ENCODE results near the gene TULP4. TPM values are rescaled to one million over a fixed set of nuclear protein-coding genes. Genes with fewer than 3 reads are reported as not detected.

Gene TULP4
- total and polyA plus RNA-seq, 2 of the 8 experiments (the other 6 are each of a cell fraction or from before 2014, with no cell fraction given), result 7.7 to 51.6 TPM

DNA sequence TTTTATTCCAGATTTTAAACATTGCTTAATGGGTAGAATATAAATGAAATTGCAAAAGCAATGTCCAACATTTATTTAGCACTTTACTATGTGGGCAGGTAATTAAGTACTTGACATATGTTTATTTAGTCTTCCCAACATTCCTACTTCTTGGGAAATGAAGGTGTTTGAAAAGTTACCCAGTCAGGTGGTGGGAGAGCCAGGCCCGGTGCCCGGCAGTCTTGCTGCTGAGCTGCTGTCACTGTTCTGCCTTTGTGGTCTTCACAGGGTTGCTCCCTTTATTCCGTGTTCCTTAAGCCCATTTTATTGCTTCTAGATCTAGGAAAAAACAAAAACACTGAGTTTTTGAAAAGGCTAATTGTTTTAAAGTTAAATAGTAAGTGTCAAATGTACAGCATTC, 42.6 kb upstream of the TULP4 start:
- Histone ChIP-seq H3K27ac (ENCODE audit: low read depth, low read length) (no peak overlapping the region), H3K9ac (replicated peaks in 1 of 4; ENCODE audit: extremely low read depth in 1 of 4, low read depth in 3 of 4, low read length in 3 of 4) (no peak overlapping the region), H2BK20ac (ENCODE audit: low read length) (no peak overlapping the region), H2BK12ac (ENCODE audit: low read depth, low read length) (no peak overlapping the region), H4K5ac (ENCODE audit: insufficient read length, low read depth, low read length) (no peak overlapping the region), H3K9me3 (ENCODE audit: insufficient read depth in 2 of 2, low read depth in 1 of 2, low read length in 1 of 2) (no peaks in the 10 kb centered on the region), H3K79me2 (ENCODE audit: control insufficient read depth in 1 of 2, insufficient read depth in 2 of 2, low read length in 2 of 2) (peaks cover 0 to 20% of the 10 kb centered on the region in 2 experiments; a peak in 2 of 4 replicates), H3K79me1 (ENCODE audit: low read depth, low read length) (no peaks in the 10 kb centered on the region), H4K91ac (replicated peaks; ENCODE audit: insufficient read length, low read length) (no peak overlapping the region), H4K20me1 (replicated peaks in 1 of 2; ENCODE audit: control insufficient read depth in 1 of 2, insufficient read depth in 2 of 2, low read length in 2 of 2) (no peaks in the 10 kb centered on the region), H3K23me2 (ENCODE audit: low read depth, low read length) (no peaks in the 10 kb centered on the region), H3K4me3 (ENCODE audit: extremely low read depth in 1 of 4, insufficient read depth in 2 of 4, low read depth in 3 of 4, low read length in 4 of 4) (no peak overlapping the region), H3K18ac (ENCODE audit: extremely low read depth, low read length) (no peak overlapping the region), H4K8ac (ENCODE audit: extremely low read depth, insufficient read depth, low read length) (no peak overlapping the region), H3K36me3 (ENCODE audit: control insufficient read depth in 2 of 4, insufficient read depth in 4 of 4, low read length in 3 of 4) (peaks cover 0 to 5% (median 0%) of the 10 kb centered on the region in 4 experiments; a peak in 1 of 8 replicates), H3K4me1 (replicated peaks in 1 of 4; ENCODE audit: control insufficient read depth in 3 of 4, insufficient read depth in 4 of 4, low read length in 3 of 4) (peaks cover 0 to 6% (median 2%) of the 10 kb centered on the region in 4 experiments; a peak in 2 of 7 replicates), H3K4me2 (ENCODE audit: insufficient read depth in 1 of 2, low read depth in 2 of 2, low read length in 2 of 2) (no peak overlapping the region), H2BK120ac (replicated peaks; ENCODE audit: low read depth, low read length) (no peak overlapping the region), H2AK5ac (ENCODE audit: low read depth, low read length) (no peak overlapping the region), H3K27me3 (replicated peaks in 1 of 4; ENCODE audit: control insufficient read depth in 3 of 4, extremely low read depth in 1 of 4, insufficient read depth in 3 of 4, low read length in 3 of 4) (no peaks in the 10 kb centered on the region), H3K23ac (ENCODE audit: insufficient read length) (no peak overlapping the region), H3K56ac (replicated peaks; ENCODE audit: insufficient read length, low read depth, low read length) (no peak overlapping the region), H2BK5ac (ENCODE audit: low read depth, low read length) (no peak overlapping the region), H3K14ac (ENCODE audit: insufficient read length) (no peak overlapping the region), H2AFZ (ENCODE audit: low read length) (no peak overlapping the region), H3K4ac (replicated peaks; ENCODE audit: insufficient read length, low read depth, low read length) (no peak overlapping the region), H2BK15ac (ENCODE audit: low read length) (no peak overlapping the region)
- WGBS, 2 experiments (ENCODE audit: extremely low coverage in 1 of 2, insufficient coverage in 1 of 2, insufficient read length in 1 of 2, insufficient replicate concordance in 2 of 2, low coverage in 1 of 2, low lambda C conversion rate in 2 of 2, missing lambda C conversion rate in 1 of 2), result 77% methylated on average over 3 of the region's 3 CpGs; no CpG with 5 or more reads in 1 of the 2 experiments
- no peak for DNase-seq (ENCODE audit: low read depth in 1 of 2, low spot score in 2 of 2)
- ChIA-PET CTCF (ENCODE audit: partially characterized antibody) (no interaction called here), POLR2A (ENCODE audit: partially characterized antibody) (interaction anchor here (1.5 kb wide), 1 partner anchor 12 kb away, joined by 4 read pairs; no protein-coding TSS in a partner anchor)
- no peak for TF ChIP-seq SIN3A (conservative IDR thresholded peaks at IDR 0.05 in 1 of 2, IDR thresholded peaks at IDR 0.05 in 1 of 2; ENCODE audit: low read depth in 1 of 2, low read length in 2 of 2)
- TF ChIP-seq RFX5 (IDR thresholded peaks at IDR 0.05; ENCODE audit: borderline replicate concordance, low read depth, low read length), result no peak
- FAIRE-seq, result no peak
